ENCODE results near the gene MMP10.

DNA sequence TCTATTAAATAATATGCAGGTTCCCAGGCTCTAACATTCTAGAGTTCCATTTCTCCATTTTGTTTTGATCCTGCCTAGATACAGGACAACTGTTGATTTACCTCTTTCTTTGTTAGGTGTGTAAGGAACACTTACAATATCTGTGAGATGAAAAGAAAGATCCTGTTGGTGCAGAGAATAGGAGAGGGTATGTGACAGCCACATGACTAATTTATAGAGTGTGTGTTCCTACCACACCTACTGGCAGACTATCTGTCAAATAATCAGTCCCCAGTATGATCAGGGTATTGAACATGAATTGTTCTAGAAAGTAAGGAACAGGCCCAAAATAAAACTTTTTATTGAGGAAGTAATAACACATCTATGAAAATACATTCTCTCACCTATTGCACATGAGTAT lies 10.2 kb downstream of the MMP10 start:
- TF ChIP-seq, protein P1, sequence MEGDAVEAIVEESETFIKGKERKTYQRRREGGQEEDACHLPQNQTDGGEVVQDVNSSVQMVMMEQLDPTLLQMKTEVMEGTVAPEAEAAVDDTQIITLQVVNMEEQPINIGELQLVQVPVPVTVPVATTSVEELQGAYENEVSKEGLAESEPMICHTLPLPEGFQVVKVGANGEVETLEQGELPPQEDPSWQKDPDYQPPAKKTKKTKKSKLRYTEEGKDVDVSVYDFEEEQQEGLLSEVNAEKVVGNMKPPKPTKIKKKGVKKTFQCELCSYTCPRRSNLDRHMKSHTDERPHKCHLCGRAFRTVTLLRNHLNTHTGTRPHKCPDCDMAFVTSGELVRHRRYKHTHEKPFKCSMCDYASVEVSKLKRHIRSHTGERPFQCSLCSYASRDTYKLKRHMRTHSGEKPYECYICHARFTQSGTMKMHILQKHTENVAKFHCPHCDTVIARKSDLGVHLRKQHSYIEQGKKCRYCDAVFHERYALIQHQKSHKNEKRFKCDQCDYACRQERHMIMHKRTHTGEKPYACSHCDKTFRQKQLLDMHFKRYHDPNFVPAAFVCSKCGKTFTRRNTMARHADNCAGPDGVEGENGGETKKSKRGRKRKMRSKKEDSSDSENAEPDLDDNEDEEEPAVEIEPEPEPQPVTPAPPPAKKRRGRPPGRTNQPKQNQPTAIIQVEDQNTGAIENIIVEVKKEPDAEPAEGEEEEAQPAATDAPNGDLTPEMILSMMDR (IDR thresholded peaks at IDR 0.05): no peak
- no peak for TF ChIP-seq POLR2A (IDR thresholded peaks at IDR 0.05)

Data from uterus (tissue), 2 donors.